ENCODE measurements around the gene PDZD7.

PDZD7 gene

DNA sequence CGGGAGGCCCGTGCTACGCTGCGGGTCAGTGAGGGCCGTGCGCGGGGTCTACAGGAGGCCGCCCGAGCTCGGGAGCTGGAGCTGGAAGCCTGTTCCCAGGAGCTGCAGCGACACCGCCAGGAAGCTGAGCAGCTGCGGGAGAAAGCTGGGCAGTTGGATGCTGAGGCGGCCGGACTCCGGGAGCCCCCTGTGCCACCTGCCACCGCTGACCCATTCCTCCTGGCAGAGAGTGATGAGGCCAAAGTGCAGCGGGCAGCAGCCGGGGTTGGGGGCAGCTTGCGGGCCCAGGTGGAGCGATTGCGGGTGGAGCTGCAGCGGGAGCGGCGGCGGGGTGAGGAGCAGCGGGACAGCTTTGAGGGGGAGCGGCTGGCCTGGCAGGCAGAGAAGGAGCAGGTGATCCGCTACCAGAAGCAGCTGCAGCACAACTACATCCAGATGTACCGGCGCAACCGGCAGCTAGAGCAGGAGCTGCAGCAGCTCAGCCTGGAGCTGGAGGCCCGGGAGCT lies 24.3 kb downstream of the PDZD7 start:
- in situ Hi-C loops (cut with MboI; ENCODE audit: low sequenced_read_pairs, unreplicated experiment), result no loop called here
- DNase-seq (ENCODE audit: low spot score), result no peak
- TF ChIP-seq, protein P1, sequence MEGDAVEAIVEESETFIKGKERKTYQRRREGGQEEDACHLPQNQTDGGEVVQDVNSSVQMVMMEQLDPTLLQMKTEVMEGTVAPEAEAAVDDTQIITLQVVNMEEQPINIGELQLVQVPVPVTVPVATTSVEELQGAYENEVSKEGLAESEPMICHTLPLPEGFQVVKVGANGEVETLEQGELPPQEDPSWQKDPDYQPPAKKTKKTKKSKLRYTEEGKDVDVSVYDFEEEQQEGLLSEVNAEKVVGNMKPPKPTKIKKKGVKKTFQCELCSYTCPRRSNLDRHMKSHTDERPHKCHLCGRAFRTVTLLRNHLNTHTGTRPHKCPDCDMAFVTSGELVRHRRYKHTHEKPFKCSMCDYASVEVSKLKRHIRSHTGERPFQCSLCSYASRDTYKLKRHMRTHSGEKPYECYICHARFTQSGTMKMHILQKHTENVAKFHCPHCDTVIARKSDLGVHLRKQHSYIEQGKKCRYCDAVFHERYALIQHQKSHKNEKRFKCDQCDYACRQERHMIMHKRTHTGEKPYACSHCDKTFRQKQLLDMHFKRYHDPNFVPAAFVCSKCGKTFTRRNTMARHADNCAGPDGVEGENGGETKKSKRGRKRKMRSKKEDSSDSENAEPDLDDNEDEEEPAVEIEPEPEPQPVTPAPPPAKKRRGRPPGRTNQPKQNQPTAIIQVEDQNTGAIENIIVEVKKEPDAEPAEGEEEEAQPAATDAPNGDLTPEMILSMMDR (IDR thresholded peaks at IDR 0.05; ENCODE audit: borderline replicate concordance, control extremely low read depth, extremely low read depth, insufficient read depth, missing control alignments), result no peak

DNA sequence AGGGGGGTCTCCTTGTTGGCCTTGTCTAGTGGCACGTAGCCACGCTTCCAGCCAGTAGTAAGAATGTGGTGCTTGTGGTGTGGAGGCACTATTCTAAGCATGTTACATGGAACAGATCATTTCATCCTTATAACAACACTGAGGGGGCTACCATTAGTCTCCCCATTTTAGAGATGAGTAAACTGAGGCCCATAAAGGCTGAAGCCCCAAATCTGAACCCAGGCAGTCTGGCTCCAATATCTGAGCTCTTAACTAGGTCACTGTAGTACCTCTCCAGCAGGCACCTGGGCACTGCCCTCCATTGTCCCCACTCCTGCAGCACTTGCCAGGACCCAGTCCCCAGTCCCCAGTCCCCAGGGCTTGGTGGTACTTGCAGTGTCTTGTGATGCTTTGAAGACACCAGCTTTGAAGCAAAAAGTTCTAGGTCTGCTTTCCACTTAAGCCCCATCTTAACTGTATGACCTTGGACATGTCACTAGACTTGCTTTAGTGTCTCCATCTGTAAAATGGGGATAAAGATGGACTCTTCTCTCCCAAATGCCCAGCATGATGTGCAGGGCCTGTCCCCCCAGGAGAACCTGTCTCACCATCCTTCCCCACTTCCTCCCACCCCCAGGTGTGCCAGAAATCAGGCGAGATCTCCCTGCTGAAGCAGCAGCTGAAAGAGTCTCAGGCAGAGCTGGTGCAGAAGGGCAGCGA lies 24.9 kb downstream of the PDZD7 start:
- no peak for DNase-seq (ENCODE audit: low spot score)
- TF ChIP-seq, protein P1 (IDR thresholded peaks at IDR 0.05; ENCODE audit: borderline replicate concordance, control extremely low read depth, extremely low read depth, insufficient read depth, missing control alignments), result no peak
- in situ Hi-C loops (cut with MboI; ENCODE audit: low sequenced_read_pairs, unreplicated experiment), result no loop called here

DNA sequence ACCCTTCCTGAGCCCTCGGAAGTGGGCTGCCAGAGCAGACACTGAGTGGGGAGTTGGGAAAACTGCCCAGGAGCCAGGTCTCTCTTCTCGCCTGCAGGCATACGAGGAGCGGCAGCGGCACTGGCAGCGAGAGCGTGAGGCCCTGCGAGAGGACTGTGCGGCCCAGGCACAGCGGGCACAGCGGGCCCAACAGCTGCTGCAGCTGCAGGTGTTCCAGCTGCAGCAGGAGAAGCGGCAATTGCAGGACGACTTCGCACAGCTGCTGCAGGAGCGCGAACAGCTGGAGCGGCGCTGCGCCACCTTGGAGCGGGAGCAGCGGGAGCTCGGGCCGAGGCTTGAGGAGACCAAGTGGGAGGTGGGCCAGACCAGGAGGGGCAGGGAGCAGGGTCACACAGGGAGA lies 25.6 kb downstream of the PDZD7 start:
- TF ChIP-seq, protein P1 (IDR thresholded peaks at IDR 0.05; ENCODE audit: borderline replicate concordance, control extremely low read depth, extremely low read depth, insufficient read depth, missing control alignments), result no peak
- DNase-seq (ENCODE audit: low spot score), result no peak
- in situ Hi-C loops (cut with MboI; ENCODE audit: low sequenced_read_pairs, unreplicated experiment), result no loop called here

DNA sequence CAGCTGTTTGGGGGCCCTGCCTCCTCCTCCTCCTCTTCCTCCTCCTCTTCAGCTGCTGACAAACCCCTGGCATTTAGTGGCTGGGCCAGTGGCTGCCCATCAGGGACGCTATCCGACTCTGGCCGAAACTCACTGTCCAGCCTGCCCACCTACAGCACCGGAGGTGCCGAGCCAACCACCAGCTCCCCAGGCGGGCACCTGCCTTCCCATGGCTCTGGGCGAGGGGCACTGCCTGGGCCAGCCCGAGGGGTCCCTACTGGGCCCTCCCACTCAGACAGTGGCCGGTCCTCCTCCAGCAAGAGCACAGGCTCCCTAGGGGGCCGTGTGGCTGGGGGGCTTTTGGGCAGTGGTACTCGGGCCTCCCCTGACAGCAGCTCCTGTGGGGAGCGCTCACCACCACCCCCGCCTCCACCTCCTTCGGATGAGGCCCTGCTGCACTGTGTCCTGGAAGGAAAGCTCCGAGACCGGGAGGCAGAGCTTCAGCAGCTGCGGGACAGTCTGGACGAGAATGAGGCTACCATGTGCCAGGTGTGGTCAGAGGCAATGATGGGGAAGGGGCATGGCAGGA lies 27.2 kb downstream of the PDZD7 start:
- in situ Hi-C loops (cut with MboI; ENCODE audit: low sequenced_read_pairs, unreplicated experiment), result no loop called here
- DNase-seq (ENCODE audit: low spot score), result no peak
- TF ChIP-seq, protein P1 (IDR thresholded peaks at IDR 0.05; ENCODE audit: borderline replicate concordance, control extremely low read depth, extremely low read depth, insufficient read depth, missing control alignments), result no peak

DNA sequence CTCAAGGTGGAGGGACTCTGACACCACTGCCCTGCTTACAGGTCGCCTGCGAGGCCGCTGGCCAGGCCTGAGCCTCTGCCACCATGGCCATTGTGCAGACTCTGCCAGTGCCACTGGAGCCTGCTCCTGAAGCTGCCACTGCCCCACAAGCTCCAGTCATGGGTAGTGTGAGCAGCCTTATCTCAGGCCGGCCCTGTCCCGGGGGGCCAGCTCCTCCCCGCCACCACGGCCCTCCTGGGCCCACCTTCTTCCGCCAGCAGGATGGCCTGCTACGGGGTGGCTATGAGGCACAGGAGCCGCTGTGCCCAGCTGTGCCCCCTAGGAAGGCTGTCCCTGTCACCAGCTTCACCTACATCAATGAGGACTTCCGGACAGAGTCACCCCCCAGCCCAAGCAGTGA lies 28.5 kb downstream of the PDZD7 start:
- in situ Hi-C loops (cut with MboI; ENCODE audit: low sequenced_read_pairs, unreplicated experiment), result no loop called here
- TF ChIP-seq, protein P1 (IDR thresholded peaks at IDR 0.05; ENCODE audit: borderline replicate concordance, control extremely low read depth, extremely low read depth, insufficient read depth, missing control alignments), result no peak
- DNase-seq (ENCODE audit: low spot score), result no peak

DNA sequence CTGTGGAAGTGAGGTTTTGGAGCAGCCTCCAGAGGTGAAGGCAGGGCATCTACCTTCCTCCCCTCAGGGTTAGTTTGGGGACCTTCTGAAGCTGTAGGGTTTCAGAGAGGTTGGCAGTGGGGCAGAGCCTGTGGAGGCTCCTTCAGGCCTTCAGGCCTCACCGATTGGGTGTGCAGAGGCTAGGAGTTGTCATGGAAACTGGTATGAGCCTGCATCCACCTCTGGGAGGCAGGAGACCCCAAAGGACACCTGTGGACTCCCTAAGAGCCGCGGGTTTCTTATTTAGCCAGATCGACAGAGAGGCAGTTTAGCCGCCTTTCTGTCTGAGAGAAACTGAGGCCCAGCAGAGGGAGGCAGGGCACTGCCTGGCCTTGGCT lies 29.3 kb downstream of the PDZD7 start:
- in situ Hi-C loops (cut with MboI; ENCODE audit: low sequenced_read_pairs, unreplicated experiment), result no loop called here
- TF ChIP-seq, protein P1 (IDR thresholded peaks at IDR 0.05; ENCODE audit: borderline replicate concordance, control extremely low read depth, extremely low read depth, insufficient read depth, missing control alignments), result no peak
- DNase-seq (ENCODE audit: low spot score), result no peak

Measured in GM13976 (cell line).